Smooth muscle cell (in vitro differentiated cells): ENCODE measurements around the gene RASA4B. TPM values are rescaled to one million over a fixed set of nuclear protein-coding genes. Genes with fewer than 3 reads are reported as not detected.
A peak's percentile ranks its signal among the peaks of the same experiment; 100 is the strongest.
"Not testable (repeated sequence)": the region's sequence is repeated elsewhere in the genome, so short reads cannot be mapped to it uniquely, and the experiment has no call there.

ENCODE experiments used
- DNase-seq: peaks from one replicate; lab custom pipeline; 2025; ENCODE audit not compliant: unreplicated experiment; lab: John Stamatoyannopoulos, UW
- H2AFZ ChIP-seq: fragments of 200-600 bp; sonication (generic); 2 replicates; pipeline ENCODE4 v1.6.0; 2016; ENCODE audit warnings: antibody characterized with exemption, low read depth, mild to moderate bottlenecking
- H3F3A ChIP-seq: fragments of 200-600 bp; sonication (generic); 2 replicates; pipeline ENCODE4 v1.6.0; 2017; ENCODE audit warnings: antibody characterized with exemption, low read depth
- H3K27ac ChIP-seq: fragments of 200-600 bp; sonication (generic); 2 replicates; pipeline ENCODE4 v1.5.1; 2016; ENCODE audit warnings: low read depth, mild to moderate bottlenecking
- H3K27me3 ChIP-seq: fragments of 200-600 bp; sonication (generic); 2 replicates; pipeline ENCODE4 v1.6.1; 2016; ENCODE audit warnings: low read depth, mild to moderate bottlenecking
- H3K36me3 ChIP-seq: fragments of 200-600 bp; sonication (generic); 2 replicates; pipeline ENCODE4 v1.5.1; 2016; ENCODE audit warnings: low read depth
- H3K4me1 ChIP-seq: fragments of 200-600 bp; sonication (generic); 2 replicates; pipeline ENCODE4 v1.5.1; 2016; ENCODE audit warnings: low read depth
- H3K4me2 ChIP-seq: fragments of 200-600 bp; sonication (generic); 2 replicates; pipeline ENCODE4 v1.6.0; 2016; ENCODE audit warnings: mild to moderate bottlenecking
- H3K4me3 ChIP-seq: fragments of 200-600 bp; sonication (generic); 2 replicates; pipeline ENCODE4 v1.5.1; 2016; ENCODE audit warnings: mild to moderate bottlenecking
- H3K79me2 ChIP-seq: fragments of 200-600 bp; sonication (generic); 2 replicates; pipeline ENCODE4 v1.6.0; 2016; ENCODE audit warnings: low read depth, mild to moderate bottlenecking
- H3K9ac ChIP-seq: fragments of 200-600 bp; sonication (generic); 2 replicates; pipeline ENCODE4 v1.6.0; 2016; ENCODE audit warnings: low read depth
- H3K9me3 ChIP-seq: fragments of 200-600 bp; sonication (generic); replicated peaks from 2 replicates; pipeline ENCODE4 v1.5.1; 2016; ENCODE audit warnings: low read depth
- H4K20me1 ChIP-seq: fragments of 200-600 bp; sonication (generic); 2 replicates; pipeline ENCODE4 v1.6.0; 2016; ENCODE audit warnings: low read depth
- CTCF ChIP-seq: fragments of 200-600 bp; sonication (generic); IDR thresholded peaks from 2 replicates; pipeline ENCODE4 v1.5.1; 2017; ENCODE audit warnings: borderline replicate concordance, mild to moderate bottlenecking, antibody characterized with exemption; ENCODE audit not compliant: insufficient read depth, poor library complexity, severe bottlenecking
- WGBS: methylation state at CpG from one replicate; pipeline ENCODE4 v1.1.7; 2016; ENCODE audit warnings: low lambda C conversion rate; 5-methylcytosine and 5-hydroxymethylcytosine counted together
- polyA plus RNA-seq: library from polyadenylated mRNA; unstranded; fragments of >200 nt; fragmentation: Nextera tagmentation; extraction: Ambion mirVana; gene quantifications from 2 replicates; pipeline ENCODE4 v1.2.1, GENCODE V29; 2016
- total RNA-seq: library from RNA; depleted of rRNA; stranded (reverse); fragments of >200 nt; gene quantifications from 2 replicates; pipeline ENCODE4 v1.2.3, GENCODE V29; 2014

RASA4B gene
- total and polyA plus RNA-seq, 2 experiments from 2014 or later: 3.5 to 4.2 TPM

GRCh38 chr7:102456327-102456726, 61.2 kb downstream of the RASA4B start:
- H3K4me2 ChIP-seq: peak overlapping the region; percentile 8

GRCh38 chr7:102455596-102455995, 62.0 kb downstream of the RASA4B start:
- Histone ChIP-seq H2AFZ (no peak overlapping the region), H3K36me3 (no peaks in the 10 kb centered on the region), H3F3A (peaks cover 8% of the 10 kb centered on the region), H4K20me1 (peaks cover 11% of the 10 kb centered on the region), H3K79me2 (no peaks in the 10 kb centered on the region), H3K27ac (no peak overlapping the region), H3K9ac (no peak overlapping the region), H3K27me3 (no peaks in the 10 kb centered on the region), H3K4me3 (no peak overlapping the region), H3K4me2 (no peak overlapping the region), H3K4me1 (no peaks in the 10 kb centered on the region), H3K9me3 (no peaks in the 10 kb centered on the region)
- WGBS: 91% methylated on average over 11 of the region's 11 CpGs
- TF ChIP-seq CTCF: no peak
- no peak for DNase-seq

More at GRCh38 chr7:102456327-102456726, 61.2 kb downstream of the RASA4B start:
- Histone ChIP-seq H3K9ac (no peak overlapping the region), H3K4me3 (no peak overlapping the region), H3K9me3 (no peaks in the 10 kb centered on the region), H3K27ac (peak overlapping the region; percentile 52), H3K27me3 (no peaks in the 10 kb centered on the region), H3K4me1 (no peaks in the 10 kb centered on the region), H3K36me3 (no peaks in the 10 kb centered on the region), H3K79me2 (no peaks in the 10 kb centered on the region), H3F3A (peaks cover 8% of the 10 kb centered on the region), H4K20me1 (peaks cover 11% of the 10 kb centered on the region), H2AFZ (no peak overlapping the region)
- DNase-seq: no peak
- TF ChIP-seq CTCF: no peak
- WGBS: 66% methylated on average over 10 of the region's 10 CpGs

- H4K20me1 ChIP-seq: peaks cover 11% of the 10 kb centered on the region
- not testable (repeated sequence) for H3K79me2 ChIP-seq, H3K27me3 ChIP-seq, H3K27ac ChIP-seq, H3K4me1 ChIP-seq, H3K9ac ChIP-seq, H3K4me2 ChIP-seq, H3K36me3 ChIP-seq, H2AFZ ChIP-seq, H3F3A ChIP-seq, H3K4me3 ChIP-seq, H3K9me3 ChIP-seq, DNase-seq
- WGBS: 96% methylated on average over 10 of the region's 10 CpGs
Measured at GRCh38 chr7:102454932-102455331, 62.6 kb downstream of the RASA4B start.

GRCh38 chr7:102454468-102454867, 63.1 kb downstream of the RASA4B start:
- Histone ChIP-seq H3K27me3 (no peaks in the 10 kb centered on the region), H3K4me2 (no peak overlapping the region), H3K4me1 (no peaks in the 10 kb centered on the region), H3K4me3 (no peak overlapping the region), H2AFZ (no peak overlapping the region), H3K9ac (no peak overlapping the region), H3K79me2 (no peaks in the 10 kb centered on the region), H3K36me3 (no peaks in the 10 kb centered on the region), H3K27ac (no peak overlapping the region), H4K20me1 (peaks cover 11% of the 10 kb centered on the region), H3F3A (peaks cover 8% of the 10 kb centered on the region), H3K9me3 (no peaks in the 10 kb centered on the region)
- 87% methylated on average over 12 of the region's 12 CpGs for WGBS
- TF ChIP-seq CTCF: no peak
- DNase-seq: no peak
